Measurements from ENCODE around the gene SSBP2. TPM values are rescaled to one million over a fixed set of nuclear protein-coding genes. Genes with fewer than 3 reads are reported as not detected.

SSBP2 gene
- total and polyA plus RNA-seq, 2 donors (not counting 1 experiment from before 2014, with no cell fraction given): 44.4 to 63.1 TPM

- no peak overlapping the region for H2AFZ ChIP-seq (ENCODE audit: low read length)
- no peaks in the 10 kb centered on the region for H3K9me3 ChIP-seq (ENCODE audit: control insufficient read depth, insufficient read depth, low read depth, low read length)
- H3K4me2 ChIP-seq (ENCODE audit: extremely low read depth, insufficient read depth, low read length): no peak overlapping the region
- H3K4me1 ChIP-seq (ENCODE audit: control insufficient read depth, extremely low read depth, insufficient read depth, low read length): peaks cover 15% of the 10 kb centered on the region
- no peaks in the 10 kb centered on the region for H3K27me3 ChIP-seq (ENCODE audit: control insufficient read depth, insufficient read depth, low read length)
- no peaks in the 10 kb centered on the region for H4K20me1 ChIP-seq (ENCODE audit: control insufficient read depth, extremely low read depth, insufficient read depth, low read length)
- no peaks in the 10 kb centered on the region for H3K79me2 ChIP-seq (ENCODE audit: control insufficient read depth, insufficient read depth, low read length)
- TF ChIP-seq EZH2 (IDR thresholded peaks at IDR 0.05; ENCODE audit: low read length, missing control alignments) (no peak), CTCF (conservative IDR thresholded peaks at IDR 0.05 in 1 of 2, IDR thresholded peaks at IDR 0.05 in 1 of 2; ENCODE audit: low read depth in 1 of 2, low read length in 2 of 2) (no peak)
- H3K27ac ChIP-seq (ENCODE audit: insufficient read depth, low read length): no peak overlapping the region
- no peak for DNase-seq (ENCODE audit: low read depth in 2 of 2)
- H3K36me3 ChIP-seq (ENCODE audit: control insufficient read depth, insufficient read depth, low read length): no peaks in the 10 kb centered on the region
- H3K9ac ChIP-seq (ENCODE audit: insufficient read depth, low read length): no peak overlapping the region
- no peak overlapping the region for H3K4me3 ChIP-seq (replicated peaks in 1 of 4; ENCODE audit: control extremely low read depth in 1 of 4, insufficient read depth in 1 of 4, low read depth in 3 of 4, low read length in 4 of 4)
Observed at GRCh38 chr5:81790336-81790735, 39.4 kb upstream of the SSBP2 start.

GRCh38 chr5:81789033-81789432, 38.1 kb upstream of the SSBP2 start:
- DNase-seq (ENCODE audit: low read depth in 2 of 2): peak; percentile 59 to 62
- Histone ChIP-seq H3K27me3 (ENCODE audit: control insufficient read depth, insufficient read depth, low read length) (no peaks in the 10 kb centered on the region), H3K27ac (ENCODE audit: insufficient read depth, low read length) (no peak overlapping the region), H3K36me3 (ENCODE audit: control insufficient read depth, insufficient read depth, low read length) (no peaks in the 10 kb centered on the region), H3K4me1 (ENCODE audit: control insufficient read depth, extremely low read depth, insufficient read depth, low read length) (peaks cover 15% of the 10 kb centered on the region), H4K20me1 (ENCODE audit: control insufficient read depth, extremely low read depth, insufficient read depth, low read length) (no peaks in the 10 kb centered on the region), H3K9ac (ENCODE audit: insufficient read depth, low read length) (no peak overlapping the region), H2AFZ (ENCODE audit: low read length) (no peak overlapping the region), H3K4me3 (replicated peaks in 1 of 4; ENCODE audit: control extremely low read depth in 1 of 4, insufficient read depth in 1 of 4, low read depth in 3 of 4, low read length in 4 of 4) (no peak overlapping the region), H3K9me3 (ENCODE audit: control insufficient read depth, insufficient read depth, low read depth, low read length) (no peaks in the 10 kb centered on the region), H3K79me2 (ENCODE audit: control insufficient read depth, insufficient read depth, low read length) (no peaks in the 10 kb centered on the region), H3K4me2 (ENCODE audit: extremely low read depth, insufficient read depth, low read length) (no peak overlapping the region)
- no peak for TF ChIP-seq CTCF (conservative IDR thresholded peaks at IDR 0.05 in 1 of 2, IDR thresholded peaks at IDR 0.05 in 1 of 2; ENCODE audit: low read depth in 1 of 2, low read length in 2 of 2)
- TF ChIP-seq EZH2 (IDR thresholded peaks at IDR 0.05; ENCODE audit: low read length, missing control alignments): no peak

GRCh38 chr5:81788329-81788728, 37.4 kb upstream of the SSBP2 start:
- TF ChIP-seq CTCF (conservative IDR thresholded peaks at IDR 0.05 in 1 of 2, IDR thresholded peaks at IDR 0.05 in 1 of 2; ENCODE audit: low read depth in 1 of 2, low read length in 2 of 2) (no peak), EZH2 (IDR thresholded peaks at IDR 0.05; ENCODE audit: low read length, missing control alignments) (no peak)
- no peak overlapping the region for H3K9ac ChIP-seq (ENCODE audit: insufficient read depth, low read length)
- H3K4me2 ChIP-seq (ENCODE audit: extremely low read depth, insufficient read depth, low read length): peak overlapping the region; percentile 33
- no peak for DNase-seq (ENCODE audit: low read depth in 2 of 2)
- no peaks in the 10 kb centered on the region for H4K20me1 ChIP-seq (ENCODE audit: control insufficient read depth, extremely low read depth, insufficient read depth, low read length)
- no peaks in the 10 kb centered on the region for H3K9me3 ChIP-seq (ENCODE audit: control insufficient read depth, insufficient read depth, low read depth, low read length)
- no peaks in the 10 kb centered on the region for H3K36me3 ChIP-seq (ENCODE audit: control insufficient read depth, insufficient read depth, low read length)
- H3K27ac ChIP-seq (ENCODE audit: insufficient read depth, low read length): no peak overlapping the region
- H3K79me2 ChIP-seq (ENCODE audit: control insufficient read depth, insufficient read depth, low read length): no peaks in the 10 kb centered on the region
- no peaks in the 10 kb centered on the region for H3K27me3 ChIP-seq (ENCODE audit: control insufficient read depth, insufficient read depth, low read length)
- H2AFZ ChIP-seq (ENCODE audit: low read length): peak overlapping the region; percentile 73
- H3K4me1 ChIP-seq (ENCODE audit: control insufficient read depth, extremely low read depth, insufficient read depth, low read length): peaks cover 15% of the 10 kb centered on the region
- no peak overlapping the region for H3K4me3 ChIP-seq (replicated peaks in 1 of 4; ENCODE audit: control extremely low read depth in 1 of 4, insufficient read depth in 1 of 4, low read depth in 3 of 4, low read length in 4 of 4)
